VCaP (cell line): ENCODE results near the gene TFF1.
A peak's percentile ranks its signal among the peaks of the same experiment; 100 is the strongest.

Experiments used
- H3K27ac ChIP-seq: fragments of 450-650 bp; 2 replicates; pipeline ENCODE4 v1.5.1; 2017
- TF ChIP-seq, protein P1 (sequence below): fragments of 450-650 bp; conservative IDR thresholded peaks from 2 replicates; pipeline ENCODE4 v1.5.1; 2017; ENCODE audit warnings: mild to moderate bottlenecking, moderate library complexity

TFF1 gene

DNA sequence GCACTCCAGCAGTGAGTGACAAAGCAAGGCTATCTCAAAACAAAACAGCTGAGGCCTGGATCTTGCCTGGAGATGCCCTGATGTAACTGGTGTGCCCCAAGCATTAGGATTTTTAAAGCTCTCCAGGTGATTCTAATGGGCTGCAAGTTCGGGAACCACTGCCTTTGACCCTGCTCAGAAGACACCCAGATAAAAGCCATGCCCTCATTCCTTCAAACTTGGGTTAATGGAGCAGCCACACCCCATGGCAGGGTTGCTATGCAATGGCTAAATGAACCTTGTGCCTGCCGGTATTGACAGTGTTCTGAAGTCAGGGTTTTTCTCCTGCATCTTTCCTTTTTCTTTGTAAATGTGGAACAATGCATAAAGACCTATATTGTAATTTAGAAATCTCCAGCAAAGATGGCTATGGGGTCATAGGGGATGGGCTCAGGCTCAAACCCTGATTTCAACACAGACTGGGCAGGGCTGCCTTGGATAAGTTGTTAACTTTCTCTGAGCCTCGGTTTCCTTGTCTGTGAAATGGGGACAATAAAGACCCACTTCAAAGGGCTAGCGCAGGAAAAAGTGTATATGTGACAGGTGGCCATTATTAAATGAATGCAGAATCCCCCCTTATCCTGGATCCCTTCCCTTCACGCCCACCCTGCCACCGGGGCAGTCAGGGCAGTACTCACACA, 51.6 kb downstream of the TFF1 start:
- TF ChIP-seq, protein P1, sequence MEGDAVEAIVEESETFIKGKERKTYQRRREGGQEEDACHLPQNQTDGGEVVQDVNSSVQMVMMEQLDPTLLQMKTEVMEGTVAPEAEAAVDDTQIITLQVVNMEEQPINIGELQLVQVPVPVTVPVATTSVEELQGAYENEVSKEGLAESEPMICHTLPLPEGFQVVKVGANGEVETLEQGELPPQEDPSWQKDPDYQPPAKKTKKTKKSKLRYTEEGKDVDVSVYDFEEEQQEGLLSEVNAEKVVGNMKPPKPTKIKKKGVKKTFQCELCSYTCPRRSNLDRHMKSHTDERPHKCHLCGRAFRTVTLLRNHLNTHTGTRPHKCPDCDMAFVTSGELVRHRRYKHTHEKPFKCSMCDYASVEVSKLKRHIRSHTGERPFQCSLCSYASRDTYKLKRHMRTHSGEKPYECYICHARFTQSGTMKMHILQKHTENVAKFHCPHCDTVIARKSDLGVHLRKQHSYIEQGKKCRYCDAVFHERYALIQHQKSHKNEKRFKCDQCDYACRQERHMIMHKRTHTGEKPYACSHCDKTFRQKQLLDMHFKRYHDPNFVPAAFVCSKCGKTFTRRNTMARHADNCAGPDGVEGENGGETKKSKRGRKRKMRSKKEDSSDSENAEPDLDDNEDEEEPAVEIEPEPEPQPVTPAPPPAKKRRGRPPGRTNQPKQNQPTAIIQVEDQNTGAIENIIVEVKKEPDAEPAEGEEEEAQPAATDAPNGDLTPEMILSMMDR, result no peak
- H3K27ac ChIP-seq, result peak overlapping the region; percentile 86

DNA sequence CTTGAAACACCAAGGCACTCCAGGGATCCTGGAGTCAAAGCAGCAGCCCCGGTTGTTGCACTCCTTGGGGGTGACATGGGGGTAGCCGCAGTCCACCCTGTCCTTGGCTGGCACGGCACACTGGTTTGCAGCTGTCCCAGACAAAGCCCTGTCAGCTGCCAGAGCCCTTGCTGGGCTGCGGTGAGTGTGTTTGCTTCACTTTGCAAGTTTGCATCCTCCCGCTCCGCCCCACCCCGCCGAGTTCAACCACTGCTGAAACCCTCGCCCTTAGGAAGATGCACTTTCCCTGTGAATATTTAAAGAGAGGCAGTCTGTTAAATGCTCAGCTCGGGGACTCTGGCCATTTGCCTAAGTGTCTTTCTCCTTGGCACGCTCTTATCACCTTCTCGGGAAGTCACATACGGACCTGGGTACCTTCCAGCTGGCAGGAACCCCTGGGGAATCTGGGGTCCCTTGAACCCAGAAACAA, 52.8 kb downstream of the TFF1 start:
- peak overlapping the region; percentile 86 for H3K27ac ChIP-seq
- TF ChIP-seq, protein P1, result no peak

DNA sequence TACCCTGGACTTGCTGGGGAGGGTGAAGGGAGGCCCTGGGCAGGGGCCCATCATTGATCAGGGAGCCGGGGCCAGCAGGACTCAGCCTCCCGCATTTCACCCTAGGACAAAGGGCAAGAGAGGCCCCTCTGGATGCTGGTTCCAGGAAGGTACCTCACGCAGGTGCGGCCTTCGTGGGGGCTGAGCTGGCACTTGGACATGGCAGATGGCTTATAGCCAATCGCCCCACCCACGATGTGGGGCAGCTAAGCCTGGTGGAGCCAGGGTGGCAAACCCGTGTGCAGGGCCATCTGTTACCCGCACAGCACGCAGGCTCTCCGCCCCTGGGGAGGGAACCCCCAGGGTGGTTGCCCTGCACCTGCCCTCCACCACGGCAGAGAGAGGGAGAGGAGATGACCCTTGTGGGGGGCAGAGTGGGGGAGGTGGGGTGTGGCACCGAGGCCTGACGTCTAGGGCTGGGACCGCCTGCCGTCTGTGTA, 53.7 kb downstream of the TFF1 start:
- TF ChIP-seq, protein P1, result no peak

More for the DNA sequence above, 53.7 kb downstream of the TFF1 start:
- H3K27ac ChIP-seq, result peak overlapping the region; percentile 86
